Gastroesophageal sphincter (tissue), 4 donors: Measurements from ENCODE around the gene IL1RAP. TPM values are rescaled to one million over a fixed set of nuclear protein-coding genes. Genes with fewer than 3 reads are reported as not detected.

ENCODE experiments used
- ATAC-seq: fragments of 150-250 bp; one replicate; pipeline ENCODE4 v1.9.1; 2016; ENCODE audit warnings: mild to moderate bottlenecking, moderate library complexity
- H3K27ac ChIP-seq, 4 donors: fragments of 200-600 bp; sonication (generic) in 3 of 4; 1 replicate in 3 of 4; 2 replicates in 1 of 4; pipeline ENCODE4 v1.5.1; 2016 to 2019
- H3K27me3 ChIP-seq: fragments of 200-600 bp; sonication (generic); one replicate; pipeline ENCODE4 v1.5.1; 2019
- H3K36me3 ChIP-seq, 2 donors: fragments of 200-600 bp; sonication (generic); one replicate each; pipeline ENCODE4 v1.5.1; 2019; ENCODE audit warnings: control low read depth in 1 of 2
- H3K4me1 ChIP-seq, 3 donors: fragments of 200-600 bp; sonication (generic); 1 replicate in 2 of 3; 2 replicates in 1 of 3; pipeline ENCODE4 v1.5.1; 2016 to 2019; ENCODE audit warnings: control low read depth in 2 of 3
- H3K4me3 ChIP-seq, 2 donors: fragments of 200-600 bp; sonication (generic); one replicate each; pipeline ENCODE4 v1.5.1; 2019; ENCODE audit warnings: mild to moderate bottlenecking in 1 of 2, moderate library complexity in 1 of 2
- H3K9me3 ChIP-seq, 3 donors: fragments of 200-600 bp; sonication (generic); one replicate each; pipeline ENCODE4 v1.5.1; 2017 to 2019; ENCODE audit warnings: control low read depth in 2 of 3
- CTCF ChIP-seq, 4 experiments: fragments of 200-600 bp in 2 of 4; fragments of 450-650 bp in 2 of 4; sonication (generic) in 1 of 4; IDR thresholded peaks; one replicate each; pipeline ENCODE4 v1.5.1; 2017 to 2019; ENCODE audit warnings: antibody characterized with exemption in 4 of 4, mild to moderate bottlenecking in 2 of 4, moderate library complexity in 2 of 4
- EP300 ChIP-seq: sonication (generic); formaldehyde crosslinking; IDR thresholded peaks from one replicate; pipeline ENCODE4 v1.6.1; 2017; ENCODE audit warnings: antibody characterized with exemption, mild to moderate bottlenecking
- POLR2A ChIP-seq, 2 donors: fragments of 450-650 bp; IDR thresholded peaks; one replicate each; pipeline ENCODE4 v1.6.1; 2017; ENCODE audit warnings: antibody characterized with exemption in 2 of 2, mild to moderate bottlenecking in 2 of 2, moderate library complexity in 1 of 2
- POLR2AphosphoS5 ChIP-seq: sonication (generic); formaldehyde crosslinking; IDR thresholded peaks from one replicate; pipeline ENCODE4 v1.6.1; 2017; ENCODE audit warnings: antibody characterized with exemption
- WGBS, 2 donors: methylation state at CpG; one replicate each; pipeline ENCODE4 v1.1.5; 2018; ENCODE audit warnings: low coverage in 1 of 2; 5-methylcytosine and 5-hydroxymethylcytosine counted together
- total RNA-seq, 4 donors: library from RNA; depleted of rRNA; stranded (reverse); fragments of >200 nt; gene quantifications; one replicate each; pipeline ENCODE4 v1.1.0, GENCODE V29; 2016

IL1RAP gene
- total RNA-seq, 4 donors from 2014 or later = 3.2 to 11.0 (median 5.0) TPM

GRCh38 chr3:190644766-190645165 is 130.9 kb downstream of the IL1RAP start:
- no peaks in the 10 kb centered on the region for H3K9me3 ChIP-seq
- H3K4me1 ChIP-seq = no peaks in the 10 kb centered on the region
- peaks cover 0 to 5% of the 10 kb centered on the region in 2 donors for H3K36me3 ChIP-seq
- WGBS, 2 donors = 77 to 87% methylated on average over 2 to 5 of the region's 5 CpGs
- no peak for TF ChIP-seq POLR2AphosphoS5
- TF ChIP-seq POLR2A (IDR thresholded peaks at IDR 0.05) = no peak
- no peak for TF ChIP-seq CTCF (IDR thresholded peaks at IDR 0.05)
- TF ChIP-seq EP300 = no peak
- H3K4me3 ChIP-seq = no peak overlapping the region
- H3K27ac ChIP-seq = no peak overlapping the region
- no peak for ATAC-seq
- H3K27me3 ChIP-seq = no peaks in the 10 kb centered on the region

- TF ChIP-seq EP300 = no peak
- TF ChIP-seq POLR2AphosphoS5 = no peak
- no peak for TF ChIP-seq CTCF (IDR thresholded peaks at IDR 0.05)
- no peak for TF ChIP-seq POLR2A (IDR thresholded peaks at IDR 0.05)
- Histone ChIP-seq H3K27me3 (no peaks in the 10 kb centered on the region), H3K9me3 (no peaks in the 10 kb centered on the region), H3K4me3 (no peak overlapping the region), H3K4me1 (no peaks in the 10 kb centered on the region), H3K36me3 (peaks cover 0 to 5% of the 10 kb centered on the region in 2 donors), H3K27ac (no peak overlapping the region)
- WGBS, 2 donors = 64 to 66% methylated on average over 4 of the region's 4 CpGs
- no peak for ATAC-seq
Observed at GRCh38 chr3:190645932-190646460, 132.1 kb downstream of the IL1RAP start.

- no peaks in the 10 kb centered on the region for H3K4me1 ChIP-seq
- H3K27me3 ChIP-seq = no peaks in the 10 kb centered on the region
- no peaks in the 10 kb centered on the region for H3K9me3 ChIP-seq
- TF ChIP-seq POLR2AphosphoS5 (no peak), EP300 (no peak), CTCF (IDR thresholded peaks at IDR 0.05) (no peak), POLR2A (IDR thresholded peaks at IDR 0.05) (no peak)
- H3K27ac ChIP-seq = no peak overlapping the region
- 86 to 96% methylated on average over 2 of the region's 2 CpGs for WGBS, 2 donors
- H3K4me3 ChIP-seq = no peak overlapping the region
- no peak for ATAC-seq
- peaks cover 0 to 5% of the 10 kb centered on the region in 2 donors for H3K36me3 ChIP-seq
Observed at GRCh38 chr3:190646996-190647395, 133.1 kb downstream of the IL1RAP start.

- WGBS, 2 donors = 100% methylated on average over 2 of the region's 5 CpGs; no CpG with 5 or more reads in 1 of the 2 donors
- Histone ChIP-seq H3K4me3 (no peak overlapping the region), H3K36me3 (no peaks in the 10 kb centered on the region), H3K4me1 (no peaks in the 10 kb centered on the region), H3K27me3 (no peaks in the 10 kb centered on the region), H3K9me3 (no peaks in the 10 kb centered on the region), H3K27ac (no peak overlapping the region)
- no peak for ATAC-seq
- no peak for TF ChIP-seq POLR2AphosphoS5
Observed at GRCh38 chr3:190655933-190656332, 142.0 kb downstream of the IL1RAP start.

- H3K9me3 ChIP-seq = no peaks in the 10 kb centered on the region
- no peaks in the 10 kb centered on the region for H3K36me3 ChIP-seq
- no peak overlapping the region for H3K4me3 ChIP-seq
- no peak overlapping the region for H3K27ac ChIP-seq
- no peaks in the 10 kb centered on the region for H3K4me1 ChIP-seq
- H3K27me3 ChIP-seq = no peaks in the 10 kb centered on the region
- WGBS, 2 donors = 63 to 86% methylated on average over 1 of the region's 1 CpG
- TF ChIP-seq CTCF (IDR thresholded peaks at IDR 0.05) (no peak), POLR2AphosphoS5 (no peak), EP300 (no peak), POLR2A (IDR thresholded peaks at IDR 0.05) (no peak)
- ATAC-seq = no peak
Observed at GRCh38 chr3:190658106-190658505, 144.2 kb downstream of the IL1RAP start.
